ENCODE measurements around the gene NPFF.
A peak's percentile ranks its signal among the peaks of the same experiment; 100 is the strongest.
"Not testable (repeated sequence)": the region's sequence is repeated elsewhere in the genome, so short reads cannot be mapped to it uniquely, and the experiment has no call there.

The NPFF gene, protein sequence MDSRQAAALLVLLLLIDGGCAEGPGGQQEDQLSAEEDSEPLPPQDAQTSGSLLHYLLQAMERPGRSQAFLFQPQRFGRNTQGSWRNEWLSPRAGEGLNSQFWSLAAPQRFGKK

DNA sequence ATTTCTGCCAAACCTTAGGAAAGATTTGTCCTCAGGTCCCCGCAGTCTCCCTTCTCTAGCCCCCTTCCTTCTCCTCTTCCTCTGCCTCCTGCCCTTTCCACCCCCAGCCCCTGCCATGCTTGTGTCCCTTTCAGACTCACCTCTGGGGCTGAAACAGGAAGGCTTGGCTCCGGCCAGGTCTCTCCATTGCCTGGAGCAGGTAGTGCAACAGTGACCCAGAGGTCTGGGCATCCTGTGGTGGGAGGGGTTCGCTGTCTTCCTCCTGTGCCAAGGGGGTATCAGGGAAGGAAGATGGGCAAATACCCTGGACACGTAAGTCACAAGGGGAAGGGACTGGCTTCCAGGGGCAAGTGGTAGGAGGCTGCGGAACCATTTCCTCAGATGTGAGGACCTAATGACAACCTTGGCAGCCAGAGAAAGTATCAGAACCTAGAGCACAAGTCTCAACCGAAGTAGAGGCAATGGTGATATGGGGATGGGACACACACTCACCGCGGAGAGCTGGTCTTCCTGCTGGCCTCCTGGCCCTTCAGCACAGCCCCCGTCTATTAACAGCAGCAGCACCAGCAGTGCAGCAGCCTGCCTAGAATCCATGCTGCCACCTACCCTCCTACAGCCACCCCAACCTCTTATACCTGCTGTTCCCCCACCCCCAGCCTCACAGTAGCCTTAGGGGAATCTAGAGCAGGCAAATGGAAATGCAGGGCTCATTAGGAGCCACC, at the start of gene NPFF:
TSS of gene NPFF (minus strand) at position 604 of the 722 bp plus-strand sequence. CDS start at position 594, 10 bp downstream.
- no peak for DNase-seq

DNA sequence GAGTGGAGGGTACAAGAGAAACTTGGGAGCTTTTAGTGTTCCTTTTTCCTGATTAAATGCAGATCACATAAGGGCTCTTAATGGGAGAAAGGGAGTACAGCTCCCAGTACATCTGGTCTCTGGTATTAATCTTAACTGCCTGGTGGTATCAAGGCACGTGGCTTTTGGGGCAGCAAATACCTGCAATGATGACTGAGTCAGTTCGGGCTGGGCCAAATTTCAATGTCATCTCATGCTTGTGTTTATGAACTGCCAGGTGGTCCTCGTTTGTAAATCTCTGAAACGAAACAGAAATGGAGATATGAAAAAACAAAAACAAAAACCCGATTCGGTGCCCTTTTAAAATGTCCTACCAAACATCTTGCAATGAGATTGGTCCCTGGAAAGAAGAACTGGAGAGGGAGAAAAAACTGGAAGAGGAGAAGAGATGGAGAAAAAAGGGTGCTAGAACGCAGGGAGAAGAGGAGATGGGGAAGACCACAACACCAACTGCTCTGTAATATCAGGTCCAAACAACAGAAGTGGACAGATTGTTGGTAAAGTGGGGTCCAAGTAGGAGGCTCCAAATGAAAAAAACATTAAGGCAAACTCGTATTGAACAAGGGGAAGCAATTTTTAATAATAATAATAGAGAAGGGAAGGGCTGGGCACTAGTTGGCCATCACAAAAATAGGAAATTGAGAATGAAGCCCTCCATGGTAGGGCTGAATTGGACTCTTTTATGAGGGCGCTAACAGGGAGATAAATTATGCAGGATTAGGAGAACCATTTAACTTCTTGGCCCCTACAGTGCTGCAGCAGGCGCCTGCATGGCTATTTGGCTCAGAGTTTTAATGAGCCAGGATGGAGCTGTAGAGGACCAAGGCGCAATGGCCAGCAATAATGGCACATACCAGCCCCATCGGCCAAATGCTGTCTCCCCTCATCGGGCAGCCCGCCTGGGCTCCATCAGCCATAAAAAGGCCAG, 45.4 kb upstream of the NPFF start:
- DNase-seq, result no peak

DNA sequence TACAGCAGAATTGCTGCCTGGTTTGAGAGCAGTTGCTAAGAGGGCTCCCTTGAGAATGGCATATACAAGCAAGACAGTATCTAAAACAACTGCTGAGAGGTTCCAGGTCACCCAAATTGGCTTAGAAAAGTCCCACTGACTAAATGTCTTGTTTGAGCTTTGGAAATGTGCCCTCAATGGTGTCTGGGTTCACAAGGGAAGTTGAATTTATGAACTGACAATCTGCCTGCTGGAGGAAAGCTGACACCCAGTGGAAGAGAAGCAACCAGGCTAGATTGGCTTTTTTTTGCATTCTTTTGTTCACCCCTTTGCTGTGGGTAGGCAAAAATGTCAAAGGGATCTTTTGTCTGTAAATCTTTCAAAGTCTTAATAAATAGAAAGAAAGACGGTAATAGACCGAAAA, 44.6 kb upstream of the NPFF start:
- no peak for DNase-seq

DNA sequence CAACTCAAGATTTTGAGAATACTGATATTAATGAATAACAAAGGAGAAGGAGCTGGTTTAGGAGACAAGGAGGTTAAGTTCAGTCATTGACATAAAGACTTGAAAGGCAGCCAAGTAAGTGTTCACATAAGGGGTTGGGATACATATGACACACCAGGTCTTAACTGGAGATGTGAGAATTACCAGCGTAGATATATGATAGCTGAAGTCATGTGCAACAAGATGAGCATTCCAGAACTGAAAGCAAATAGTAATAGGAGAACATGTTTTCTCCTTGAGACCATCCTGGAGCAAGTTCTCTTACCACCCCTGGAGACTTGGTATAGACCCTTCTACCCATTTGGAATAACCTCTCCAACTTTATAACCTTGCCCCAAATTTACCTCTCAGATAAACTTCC, 43.3 kb upstream of the NPFF start:
- no peak for DNase-seq

DNA sequence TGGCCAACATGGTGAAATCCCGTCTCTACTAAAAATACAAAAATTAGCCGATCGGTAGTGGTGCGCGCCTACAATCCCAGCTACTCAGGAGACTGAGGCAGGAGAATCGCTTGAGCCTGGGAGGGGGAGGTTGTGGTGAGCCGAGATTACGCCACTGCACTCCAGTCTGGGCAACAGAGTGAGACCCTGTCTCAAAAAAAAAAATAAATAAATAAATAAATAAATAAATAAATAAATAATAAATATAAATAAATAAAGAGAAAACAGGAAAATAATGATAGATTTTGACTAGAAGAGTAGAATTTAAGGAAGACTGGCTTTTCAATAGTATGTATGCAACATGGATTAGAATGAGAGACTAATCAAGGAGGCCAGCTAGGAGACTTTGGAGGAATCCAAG, 42.8 kb upstream of the NPFF start:
- not testable (repeated sequence) for DNase-seq

DNA sequence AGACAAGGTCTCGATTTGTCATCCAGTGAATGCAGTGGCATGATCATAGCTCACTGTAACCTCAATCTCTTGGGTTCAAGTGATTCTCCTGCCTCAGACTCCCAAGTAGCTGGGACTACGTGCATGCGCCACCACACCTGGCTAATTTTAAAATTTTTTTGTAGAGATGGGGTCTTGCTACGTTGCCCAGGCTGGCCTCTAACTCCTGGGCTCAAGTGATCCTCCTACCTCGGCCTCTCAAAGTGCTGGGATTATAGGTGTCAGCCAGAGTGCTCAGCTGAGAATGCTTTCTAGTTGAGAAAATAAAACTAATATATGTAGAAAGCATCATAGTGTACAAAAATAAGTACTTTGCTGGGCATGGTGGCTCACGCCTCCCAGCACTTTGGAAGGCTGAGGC, 41.1 kb upstream of the NPFF start:
- DNase-seq, result not testable (repeated sequence)

DNA sequence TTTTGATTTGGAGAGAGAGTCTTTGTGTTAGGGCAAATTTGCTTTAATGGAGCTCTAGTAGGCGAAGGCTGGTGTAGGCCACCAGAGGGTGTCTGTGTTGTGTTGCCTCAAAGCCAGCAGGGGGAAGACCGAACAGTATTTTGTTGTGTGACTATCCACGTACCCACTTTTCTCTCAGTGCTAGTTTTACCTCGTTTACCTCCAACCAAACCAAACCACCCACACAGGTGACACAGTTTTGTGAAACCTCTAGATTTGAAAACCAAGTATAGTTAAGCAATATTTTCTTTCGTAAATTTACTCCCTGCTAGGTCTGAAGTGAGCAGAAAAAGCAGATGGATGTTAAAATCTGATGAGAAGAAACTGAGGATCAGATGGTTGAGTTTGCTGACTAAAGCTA, 36.3 kb upstream of the NPFF start:
- DNase-seq, result peak; percentile 59

DNA sequence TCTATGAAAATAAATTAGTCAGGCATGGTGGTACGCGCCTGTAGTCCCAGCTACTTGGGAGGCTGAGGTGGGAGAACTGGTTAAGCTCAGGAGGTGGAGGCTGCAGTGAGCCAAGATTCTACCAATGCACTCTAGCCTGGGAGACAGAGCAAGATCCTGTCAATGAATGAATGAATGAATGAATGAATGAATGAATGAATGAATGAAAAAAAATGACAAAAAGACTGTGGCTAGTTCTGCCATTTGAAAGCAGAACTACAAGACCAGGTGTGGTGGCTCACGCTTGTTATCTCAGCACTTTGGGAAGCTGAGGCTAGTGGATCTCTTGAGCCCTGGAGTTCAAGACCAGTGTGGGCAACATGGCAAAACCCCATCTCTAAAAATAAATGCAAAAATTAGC, 32.2 kb upstream of the NPFF start:
- DNase-seq, result no peak

DNA sequence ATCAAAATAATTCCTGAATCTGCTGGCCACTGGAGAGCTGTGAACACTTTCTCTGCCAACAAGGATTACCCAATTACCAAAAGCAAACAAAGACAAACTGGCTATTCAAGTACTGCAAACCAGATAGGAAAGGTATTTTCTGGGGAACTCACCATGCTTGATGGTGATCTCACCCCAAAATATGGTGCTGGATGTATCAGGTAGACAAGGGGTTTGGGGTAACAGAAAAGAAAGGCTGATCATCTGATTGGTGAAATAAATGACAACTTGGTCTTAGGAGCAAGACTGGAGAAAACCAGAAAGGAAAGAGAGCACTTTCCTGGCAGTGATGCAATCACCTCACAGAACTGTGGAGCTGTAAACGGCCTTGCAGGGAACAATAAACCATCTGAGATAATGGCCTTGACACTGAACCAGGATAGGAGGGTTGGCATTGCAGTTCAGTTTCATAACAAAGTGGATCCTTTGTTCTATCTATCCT, 31.0 kb upstream of the NPFF start:
- no peak for DNase-seq

DNA sequence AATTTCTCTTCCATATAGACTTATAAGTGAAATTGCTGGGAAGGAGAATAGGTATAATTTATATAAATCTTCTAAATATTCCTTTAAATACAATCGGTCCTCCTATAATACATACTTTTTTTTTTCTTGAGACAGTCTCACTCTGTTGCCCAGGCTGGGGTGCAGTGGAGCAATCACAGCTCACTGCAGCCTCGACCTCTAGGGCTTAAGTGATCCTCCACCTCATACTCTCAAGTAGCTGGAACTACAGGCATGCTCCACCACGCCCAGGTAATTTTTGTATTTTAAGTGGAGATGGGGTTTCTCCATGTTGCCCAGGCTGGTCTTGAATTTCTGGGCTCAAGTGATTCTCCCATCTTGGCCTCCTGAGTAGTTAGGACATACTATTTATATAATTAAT, 29.7 kb upstream of the NPFF start:
- no peak for DNase-seq

DNA sequence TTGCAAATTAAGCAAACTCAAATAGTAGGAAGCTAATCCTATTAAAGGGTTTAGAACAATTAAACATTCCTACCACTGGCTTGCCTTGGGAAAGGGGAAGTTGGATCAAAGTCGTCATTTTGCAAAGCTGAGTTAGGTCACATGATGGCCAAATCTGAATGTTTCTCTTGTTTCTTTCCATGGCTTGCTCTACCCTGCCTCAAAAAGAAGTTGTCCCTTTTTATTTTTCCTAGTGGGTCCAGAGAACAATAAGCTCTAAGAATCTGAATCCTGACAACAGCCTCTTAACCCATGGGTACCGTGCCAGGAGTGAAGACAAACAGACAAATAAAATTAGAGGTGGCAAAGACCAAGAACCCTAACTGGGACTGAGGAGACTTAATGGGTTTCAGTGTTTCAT, 26.2 kb upstream of the NPFF start:
- DNase-seq, result no peak

DNA sequence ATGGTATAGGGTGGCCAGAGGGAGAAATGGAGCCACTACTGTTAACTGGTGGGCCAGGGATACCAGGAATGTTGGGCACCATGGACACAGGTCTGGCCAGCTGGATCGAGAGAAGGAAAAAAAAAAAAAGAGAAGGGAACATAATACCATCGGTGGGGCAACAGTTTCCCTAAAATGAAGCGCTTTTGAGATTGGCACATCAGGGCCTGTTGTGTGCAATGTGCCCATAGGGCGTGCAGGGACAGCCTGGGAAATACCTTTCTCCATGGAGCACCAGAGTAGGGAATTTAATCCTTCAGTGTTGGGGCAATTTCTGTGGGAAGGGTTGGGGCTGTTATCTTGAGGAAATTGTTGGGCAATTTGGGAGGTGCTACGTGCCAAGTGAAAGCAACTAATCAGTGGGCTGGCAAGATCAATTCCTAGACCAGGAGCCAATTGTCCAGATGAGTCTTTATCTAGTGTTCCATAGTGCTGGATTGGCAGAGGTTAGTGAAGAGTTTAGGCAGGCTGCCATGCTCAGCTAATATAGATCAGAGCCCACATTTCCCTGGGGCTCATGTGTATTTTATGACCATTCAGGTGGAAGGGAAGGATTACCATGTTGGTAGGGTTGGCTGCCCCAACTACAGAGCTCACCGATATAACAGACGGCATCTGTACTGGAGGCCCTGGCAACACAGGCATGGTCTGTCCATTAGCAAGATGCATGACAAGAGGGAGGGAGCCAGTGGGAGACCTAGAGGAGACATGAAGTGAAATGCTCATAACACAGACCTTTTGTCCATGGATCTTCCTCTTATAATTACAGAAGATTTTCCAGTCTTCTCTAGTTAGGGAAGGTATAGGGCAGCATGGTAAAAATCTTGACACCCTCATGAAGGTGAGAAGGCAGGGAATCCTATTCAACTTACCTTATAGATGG, 25.5 kb upstream of the NPFF start:
- no peak for DNase-seq

DNA sequence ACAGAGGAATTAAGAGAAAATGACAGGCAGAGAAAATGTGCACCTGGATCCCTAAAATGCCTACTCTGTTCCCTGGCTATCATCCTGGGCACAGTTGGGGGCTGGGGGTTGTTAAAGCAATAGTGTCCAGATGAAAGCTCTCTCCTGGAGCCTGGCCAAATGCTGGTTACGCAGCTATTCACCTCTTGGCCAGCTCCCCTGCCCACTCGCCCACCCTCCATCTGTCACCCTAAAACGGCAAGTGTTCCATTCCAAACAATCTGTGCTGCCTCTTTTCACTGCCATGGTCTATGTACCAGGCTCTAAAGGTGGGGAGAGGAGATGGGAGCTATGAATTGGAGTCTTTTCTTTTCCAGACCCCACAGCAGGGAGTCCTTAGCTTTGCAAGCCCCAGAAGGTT, 24.7 kb upstream of the NPFF start:
- no peak for DNase-seq

DNA sequence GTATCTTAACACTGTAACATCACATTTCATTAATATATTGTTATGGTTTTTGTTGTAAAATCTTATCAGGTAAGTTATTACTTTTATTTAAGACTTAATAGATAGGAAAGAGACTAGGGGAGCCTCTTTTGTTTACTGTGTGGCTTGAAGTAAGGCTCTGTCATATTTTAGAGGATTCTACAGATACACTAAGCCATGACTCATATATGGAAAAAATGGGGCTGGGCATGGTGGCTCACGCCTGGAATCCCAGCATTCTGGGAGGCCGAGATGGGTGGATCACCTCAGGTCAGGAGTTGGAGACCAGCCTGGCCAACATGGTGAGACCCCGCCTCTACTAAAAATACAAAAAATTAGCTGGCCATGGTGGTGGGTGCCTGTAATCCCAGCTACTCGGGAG, 23.6 kb upstream of the NPFF start:
- DNase-seq, result no peak

DNA sequence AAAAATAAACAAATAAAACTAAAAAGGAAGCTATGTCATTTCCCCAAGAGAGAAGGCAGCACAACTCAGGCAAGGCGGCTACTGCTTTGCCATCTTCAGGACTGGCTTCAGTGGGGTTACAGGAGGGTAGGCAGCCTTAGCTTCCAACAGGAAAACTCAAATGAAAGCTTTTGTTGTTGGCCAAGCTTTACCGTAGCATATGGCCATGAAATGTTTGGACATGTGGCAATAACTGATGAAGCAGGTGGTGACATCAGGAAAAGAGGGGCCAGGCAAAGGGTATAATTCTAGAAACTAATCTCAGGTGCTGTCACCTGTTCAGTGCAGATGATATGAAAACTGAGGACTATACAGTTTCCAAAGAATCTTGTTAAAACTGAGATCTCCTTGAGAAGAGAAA, 22.8 kb upstream of the NPFF start:
- DNase-seq, result no peak

DNA sequence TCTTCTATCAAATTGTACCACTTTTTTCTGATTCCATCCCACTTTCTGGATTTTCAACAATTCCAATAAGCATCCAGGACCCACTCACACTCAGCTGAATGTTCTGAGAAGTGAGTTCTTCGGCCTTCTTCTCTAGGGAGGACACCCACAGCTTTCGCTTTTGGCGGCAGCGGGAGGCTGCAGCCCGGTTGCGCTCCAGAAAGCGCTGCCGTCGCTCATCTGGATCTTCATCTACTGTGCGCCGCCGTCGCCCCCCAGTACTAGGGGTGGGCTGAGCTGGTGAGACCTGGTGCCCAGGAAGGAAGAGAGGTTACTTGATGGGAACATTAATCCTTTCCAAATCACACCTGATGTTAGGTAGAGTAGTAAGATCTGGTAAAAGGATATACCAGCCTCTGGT, 17.2 kb upstream of the NPFF start:
- DNase-seq, result no peak

DNA sequence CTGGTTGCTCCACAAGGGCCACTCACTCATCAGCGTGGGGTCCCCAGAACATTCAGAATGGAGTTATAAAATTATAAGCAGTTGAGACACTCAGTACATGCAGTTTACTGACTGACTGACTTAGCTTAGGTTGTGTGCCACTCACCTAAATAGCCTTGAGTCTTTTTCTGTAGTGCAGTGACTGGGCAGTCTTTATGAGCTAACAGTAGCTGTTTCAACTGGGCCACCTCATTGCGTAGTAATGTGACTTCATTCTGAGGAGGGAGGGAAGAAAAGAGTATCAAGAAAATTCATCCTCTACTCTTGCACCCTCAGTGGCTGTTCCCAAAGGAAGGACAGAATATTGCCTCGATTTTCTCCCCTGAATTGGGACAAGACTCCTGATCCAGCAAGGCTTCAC, 15.8 kb upstream of the NPFF start:
- DNase-seq, result no peak

DNA sequence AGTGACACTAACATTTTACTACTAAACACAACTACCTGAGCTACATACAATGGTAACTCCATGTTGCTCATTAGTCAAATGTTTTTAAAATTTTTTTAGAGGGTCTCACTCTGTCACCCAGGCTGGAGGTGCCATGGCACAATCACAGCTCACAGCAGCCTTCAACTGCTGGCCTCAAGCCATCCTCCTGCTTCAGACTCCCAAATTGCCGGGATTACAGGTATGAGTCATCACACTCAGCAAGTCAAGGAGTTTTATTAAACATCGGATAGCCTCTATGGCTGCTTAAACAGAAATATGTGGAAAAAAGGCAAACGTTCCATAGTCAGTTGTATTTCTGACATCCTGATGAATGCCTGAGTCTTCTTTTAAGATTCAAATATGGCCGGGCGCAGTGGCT, 11.1 kb upstream of the NPFF start:
- DNase-seq, result no peak

DNA sequence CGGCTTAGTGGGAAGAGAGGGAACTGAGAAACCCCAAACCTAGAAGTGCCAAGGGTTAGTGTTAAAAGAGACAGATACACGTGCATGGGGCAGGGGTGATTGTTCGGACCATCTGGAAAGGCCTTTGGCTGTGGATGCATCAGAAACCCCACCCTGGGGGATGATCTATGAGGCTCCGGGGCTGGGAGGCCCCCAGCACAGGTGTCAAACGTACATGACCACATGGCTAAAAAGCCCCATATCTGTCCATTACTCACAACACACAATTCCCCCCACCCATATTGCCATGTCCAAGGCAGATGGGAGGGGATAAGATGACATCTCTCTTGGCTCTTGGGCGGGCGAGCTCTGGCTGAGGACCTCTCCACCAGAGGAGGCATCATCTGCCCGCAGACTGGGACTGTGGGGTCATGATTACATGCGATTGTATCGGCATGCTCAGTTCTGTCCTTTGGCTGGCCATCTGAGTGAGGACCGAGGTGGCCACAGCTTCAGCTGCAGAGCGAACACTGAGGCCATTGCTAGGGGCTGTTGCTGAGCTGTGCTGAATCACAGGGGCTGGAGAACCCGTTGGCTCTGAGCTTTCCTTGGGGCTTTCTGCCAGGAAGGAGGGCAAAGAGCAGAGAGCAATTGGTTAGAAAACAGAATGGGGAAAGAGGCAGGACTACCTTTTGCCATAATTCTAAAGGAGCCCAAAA, 9.6 kb upstream of the NPFF start:
- DNase-seq, result no peak

DNA sequence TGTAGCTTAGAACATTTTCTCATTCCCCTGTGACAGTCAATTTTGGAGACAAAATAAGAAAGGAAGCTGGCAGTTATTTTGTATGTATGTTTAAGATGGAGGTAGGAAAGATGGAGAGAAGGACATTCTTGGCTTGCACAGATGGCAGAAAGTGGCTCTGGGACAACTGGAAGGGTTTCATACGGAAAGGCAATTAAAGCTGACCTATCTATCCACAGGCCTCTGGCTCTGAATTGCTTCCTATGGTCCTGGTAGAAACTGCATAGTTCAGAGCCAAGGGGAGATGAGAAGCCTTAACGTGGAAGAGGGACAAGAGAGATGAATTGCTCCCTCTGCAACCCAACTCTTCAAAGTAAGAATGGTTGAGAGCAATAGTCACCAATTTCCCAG, 8.0 kb upstream of the NPFF start:
- DNase-seq, result no peak

DNA sequence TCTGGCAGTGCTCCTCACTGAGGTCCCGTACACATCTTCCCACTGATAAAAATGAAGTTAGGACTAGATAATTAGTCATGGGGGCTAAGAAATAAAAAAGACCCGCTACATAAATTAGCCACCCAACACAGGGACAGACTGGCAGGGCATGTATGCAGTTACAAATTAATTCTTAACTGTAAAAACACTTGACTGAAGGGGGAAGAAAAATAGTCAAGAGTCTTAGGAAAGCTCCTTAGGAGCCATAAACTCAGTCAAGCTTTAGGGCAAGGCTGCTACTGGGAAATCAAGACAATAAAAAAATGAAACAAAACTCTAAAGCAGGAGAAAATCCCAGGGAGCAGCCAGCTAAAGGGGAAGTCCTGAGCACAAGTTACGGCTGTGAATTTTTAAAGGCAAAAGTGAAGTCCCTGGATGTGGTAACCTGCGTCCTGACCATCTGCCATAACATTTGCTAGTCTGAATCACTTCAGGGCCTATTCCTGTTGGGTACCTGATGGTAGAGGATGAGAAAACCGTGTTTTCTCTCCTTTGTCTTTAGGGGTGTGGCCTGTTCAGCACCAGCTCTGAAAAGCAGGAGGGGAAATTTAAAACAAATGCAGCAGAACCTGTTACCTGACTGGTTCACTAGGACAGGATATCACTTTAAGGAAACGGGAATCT, 7.5 kb upstream of the NPFF start:
- DNase-seq, result no peak
